Choroid plexus epithelial cell (primary cell): ENCODE measurements around the gene SPOCK1.

ENCODE experiments used
- DNase-seq: peaks from one replicate; pipeline ENCODE4 v3.0.0-alpha.2; 2010; ENCODE audit warnings: low read depth
- H3K4me3 ChIP-seq: 2 replicates; pipeline ENCODE4 v1.5.1; 2011; ENCODE audit warnings: low read depth, mild to moderate bottlenecking, control low read depth, low read length, moderate library complexity
- CTCF ChIP-seq: conservative IDR thresholded peaks from 2 replicates; pipeline ENCODE4 v1.5.1; 2011; ENCODE audit warnings: low read depth, mild to moderate bottlenecking, control low read depth, inconsistent platforms, low read length, moderate library complexity

Gene SPOCK1

GRCh38 chr5:137383909-137384308 lies 115.2 kb downstream of the SPOCK1 start:
- TF ChIP-seq CTCF, result no peak
- no peak overlapping the region for H3K4me3 ChIP-seq
- no peak for DNase-seq

- H3K4me3 ChIP-seq, result no peak overlapping the region
- no peak for TF ChIP-seq CTCF
- DNase-seq, result no peak
Measured at GRCh38 chr5:137381555-137381954, 117.6 kb downstream of the SPOCK1 start.

GRCh38 chr5:137379555-137380286 lies 119.4 kb downstream of the SPOCK1 start:
- TF ChIP-seq CTCF, result no peak
- no peak overlapping the region for H3K4me3 ChIP-seq
- no peak for DNase-seq

- H3K4me3 ChIP-seq, result no peak overlapping the region
- no peak for DNase-seq
- TF ChIP-seq CTCF, result no peak
Measured at GRCh38 chr5:137375741-137376526, 123.2 kb downstream of the SPOCK1 start.

- H3K4me3 ChIP-seq, result no peak overlapping the region
- no peak for DNase-seq
- TF ChIP-seq CTCF, result no peak
Measured at GRCh38 chr5:137374110-137374714, 124.9 kb downstream of the SPOCK1 start.

GRCh38 chr5:137372773-137373160 lies 126.4 kb downstream of the SPOCK1 start:
- no peak overlapping the region for H3K4me3 ChIP-seq
- DNase-seq, result no peak
- TF ChIP-seq CTCF, result no peak
